Mesothelial cell of epicardium (in vitro differentiated cells): Measurements from ENCODE around the gene LRP5. TPM values are rescaled to one million over a fixed set of nuclear protein-coding genes. Genes with fewer than 3 reads are reported as not detected.

Experiments used
- DNase-seq, 2 experiments: peaks; one replicate each; pipeline ENCODE4 v3.0.0; 2021; ENCODE audit warnings: low spot score in 2 of 2; ENCODE audit not compliant: unreplicated experiment in 2 of 2
- H3K27ac Mint-ChIP-seq: 2 replicates; pipeline ENCODE4 v1.8.0; 2021; ENCODE audit warnings: mixed read lengths
- H3K27me3 Mint-ChIP-seq: 2 replicates; pipeline ENCODE4 v1.8.0; 2021; ENCODE audit warnings: low read depth, mixed read lengths
- H3K36me3 Mint-ChIP-seq: 2 replicates; pipeline ENCODE4 v1.8.0; 2021; ENCODE audit warnings: mixed read lengths
- H3K4me1 Mint-ChIP-seq: 2 replicates; pipeline ENCODE4 v1.8.0; 2021; ENCODE audit warnings: mixed read lengths
- H3K4me3 Mint-ChIP-seq: 2 replicates; pipeline ENCODE4 v1.8.0; 2021; ENCODE audit warnings: mild to moderate bottlenecking, moderate library complexity, mixed read lengths
- H3K9me3 Mint-ChIP-seq: 2 replicates; pipeline ENCODE4 v1.8.0; 2021; ENCODE audit warnings: mixed read lengths
- CTCF ChIP-seq: fragments of 200-600 bp; sonication (generic); IDR thresholded peaks from one replicate; pipeline ENCODE4 v1.5.0; 2021; ENCODE audit warnings: antibody characterized with exemption; ENCODE audit not compliant: unreplicated experiment
- total RNA-seq: library from RNA; stranded (reverse); gene quantifications from 3 replicates; pipeline ENCODE4 v1.2.1, GENCODE V29; 2021

The LRP5 gene
- total RNA-seq, 1 donor from 2014 or later, result 72.5 TPM

GRCh38 chr11:68384530-68385081 lies 72.2 kb downstream of the LRP5 start:
- Mint-ChIP-seq H3K27ac (no peak overlapping the region), H3K9me3 (no peaks in the 10 kb centered on the region), H3K36me3 (peaks cover 5% of the 10 kb centered on the region), H3K27me3 (no peaks in the 10 kb centered on the region), H3K4me1 (peaks cover 6% of the 10 kb centered on the region), H3K4me3 (no peak overlapping the region)
- no peak for TF ChIP-seq CTCF
- no peak for DNase-seq

- Mint-ChIP-seq H3K36me3 (peaks cover 5% of the 10 kb centered on the region), H3K4me3 (no peak overlapping the region), H3K27me3 (no peaks in the 10 kb centered on the region), H3K9me3 (no peaks in the 10 kb centered on the region), H3K4me1 (peaks cover 6% of the 10 kb centered on the region), H3K27ac (no peak overlapping the region)
- DNase-seq, result no peak
- no peak for TF ChIP-seq CTCF
Measured at GRCh38 chr11:68385128-68385527, 72.7 kb downstream of the LRP5 start.

GRCh38 chr11:68386331-68386978 lies 74.1 kb downstream of the LRP5 start:
- DNase-seq, result no peak
- no peak for TF ChIP-seq CTCF
- H3K4me1 Mint-ChIP-seq, result no peaks in the 10 kb centered on the region
- no peak overlapping the region for H3K4me3 Mint-ChIP-seq
- no peak overlapping the region for H3K27ac Mint-ChIP-seq
- H3K36me3 Mint-ChIP-seq, result peaks cover 7% of the 10 kb centered on the region
- no peaks in the 10 kb centered on the region for H3K27me3 Mint-ChIP-seq
- H3K9me3 Mint-ChIP-seq, result no peaks in the 10 kb centered on the region

GRCh38 chr11:68387840-68388239 lies 75.4 kb downstream of the LRP5 start:
- Mint-ChIP-seq H3K9me3 (no peaks in the 10 kb centered on the region), H3K4me3 (no peak overlapping the region), H3K4me1 (no peaks in the 10 kb centered on the region)

GRCh38 chr11:68388595-68389198 lies 76.3 kb downstream of the LRP5 start:
- H3K9me3 Mint-ChIP-seq, result no peaks in the 10 kb centered on the region

More at GRCh38 chr11:68387840-68388239, 75.4 kb downstream of the LRP5 start:
- no peak overlapping the region for H3K27ac Mint-ChIP-seq
- H3K27me3 Mint-ChIP-seq, result no peaks in the 10 kb centered on the region
- no peak for DNase-seq
- TF ChIP-seq CTCF, result no peak
- peaks cover 10% of the 10 kb centered on the region for H3K36me3 Mint-ChIP-seq

More at GRCh38 chr11:68388595-68389198, 76.3 kb downstream of the LRP5 start:
- Mint-ChIP-seq H3K4me1 (no peaks in the 10 kb centered on the region), H3K27me3 (no peaks in the 10 kb centered on the region), H3K36me3 (peaks cover 13% of the 10 kb centered on the region), H3K4me3 (no peak overlapping the region), H3K27ac (no peak overlapping the region)
- no peak for TF ChIP-seq CTCF
- no peak for DNase-seq
